SK-N-SH (cell line): ENCODE measurements around the gene RNF44. TPM values are rescaled to one million over a fixed set of nuclear protein-coding genes. Genes with fewer than 3 reads are reported as not detected.

ENCODE experiments used
- CTCF ChIA-PET: fragments of 300-600, 350-600 bp; formaldehyde crosslinking; extraction: SDS; loops from one replicate; lab custom pipeline; 2021; lab: Yijun Ruan, JAX
- POLR2A ChIA-PET: fragments of 350-600 bp; sonication (Branson Sonifier 250); formaldehyde crosslinking; extraction: SDS; loops from one replicate; lab custom pipeline; 2020; ENCODE audit warnings: antibody characterized with exemption, inconsistent platforms; lab: Yijun Ruan, JAX
- DNase-seq: peaks from one replicate; pipeline ENCODE4 v3.0.0; 2012
- H2AFZ ChIP-seq: fragments of 200-600 bp; sonication (generic); 2 replicates; pipeline ENCODE4 v1.8.1; 2016; ENCODE audit warnings: antibody characterized with exemption, mild to moderate bottlenecking, low read depth
- H3F3A ChIP-seq: fragments of 200-600 bp; sonication (generic); replicated peaks from 2 replicates; pipeline ENCODE3; 2016; ENCODE audit warnings: antibody characterized with exemption, mild to moderate bottlenecking; ENCODE audit not compliant: insufficient read depth
- H3K27ac ChIP-seq, 2 experiments: fragments of 200-500 bp in 1 of 2; fragments of 200-600 bp in 1 of 2; sonication (Bioruptor generic) in 1 of 2; sonication (generic), shearing (Covaris generic) in 1 of 2; 2 replicates each; pipeline versions ENCODE4 v1.5.1 to v1.6.1; 2014 to 2016; ENCODE audit warnings: low read depth in 2 of 2, inconsistent platforms in 1 of 2, low read length in 1 of 2, mild to moderate bottlenecking in 1 of 2, mixed read lengths in 1 of 2
- H3K27me3 ChIP-seq: fragments of 200-600 bp; sonication (generic), shearing (Covaris generic); 2 replicates; pipeline ENCODE4 v1.6.1; 2016; ENCODE audit warnings: mixed run types; ENCODE audit not compliant: insufficient read depth
- H3K36me3 ChIP-seq, 2 experiments: fragments of 200-500 bp in 1 of 2; fragments of 200-600 bp in 1 of 2; sonication (Bioruptor generic) in 1 of 2; sonication (generic) in 1 of 2; replicated peaks in 1 of 2; 2 replicates each; pipeline versions ENCODE3 to v1.5.1; 2014 to 2016; ENCODE audit warnings: low read length in 1 of 2, mild to moderate bottlenecking in 1 of 2; ENCODE audit not compliant: insufficient read depth in 2 of 2, control insufficient read depth in 1 of 2
- H3K4me1 ChIP-seq, 2 experiments: fragments of 200-500 bp in 1 of 2; fragments of 200-600 bp in 1 of 2; sonication (Bioruptor generic) in 1 of 2; sonication (generic), shearing (Covaris generic) in 1 of 2; 2 replicates each; pipeline versions ENCODE4 v1.5.1 to v1.6.1; 2014 to 2016; ENCODE audit warnings: low read depth in 1 of 2, low read length in 1 of 2, mixed run types in 1 of 2; ENCODE audit not compliant: insufficient read depth in 2 of 2, control insufficient read depth in 1 of 2
- H3K4me2 ChIP-seq: fragments of 200-600 bp; sonication (generic), shearing (Covaris generic); 2 replicates; pipeline ENCODE4 v1.6.1; 2017; ENCODE audit warnings: mixed run types
- H3K4me3 ChIP-seq, 2 experiments: fragments of 200-500 bp in 1 of 2; fragments of 200-600 bp in 1 of 2; sonication (Bioruptor generic) in 1 of 2; sonication (generic), shearing (Covaris generic) in 1 of 2; 2 replicates each; pipeline versions ENCODE4 v1.5.1 to v1.8.1; 2014 to 2016; ENCODE audit warnings: low read depth in 2 of 2, inconsistent platforms in 1 of 2, low read length in 1 of 2, mild to moderate bottlenecking in 1 of 2, mixed read lengths in 1 of 2, moderate library complexity in 1 of 2
- H3K79me2 ChIP-seq: fragments of 200-600 bp; sonication (generic); 2 replicates; pipeline ENCODE4 v1.8.1; 2017; ENCODE audit warnings: mild to moderate bottlenecking; ENCODE audit not compliant: insufficient read depth
- H3K9ac ChIP-seq: fragments of 200-600 bp; sonication (generic); 2 replicates; pipeline ENCODE4 v1.6.1; 2017; ENCODE audit warnings: mixed run types
- H3K9me2 ChIP-seq: fragments of 200-600 bp; sonication (generic); 2 replicates; pipeline ENCODE4 v1.6.1; 2017; ENCODE audit warnings: mixed run types
- H3K9me3 ChIP-seq: fragments of 200-600 bp; sonication (generic); 2 replicates; pipeline ENCODE4 v1.6.1; 2017; ENCODE audit warnings: mixed run types, mild to moderate bottlenecking, moderate library complexity
- H4K20me1 ChIP-seq: fragments of 200-600 bp; sonication (generic); 2 replicates; pipeline ENCODE4 v1.6.1; 2017; ENCODE audit warnings: mild to moderate bottlenecking, mixed run types; ENCODE audit not compliant: insufficient read depth
- ELF1 ChIP-seq: IDR thresholded peaks from 2 replicates; pipeline ENCODE4 v1.4.0; 2012
- FOSL2 ChIP-seq: IDR thresholded peaks from 2 replicates; pipeline ENCODE4 v1.4.0; 2012; ENCODE audit warnings: low read depth, mild to moderate bottlenecking, moderate library complexity, borderline replicate concordance
- FOXJ3 ChIP-seq: sonication (generic); formaldehyde crosslinking; IDR thresholded peaks from 2 replicates; pipeline ENCODE4 v1.5.1; 2020; ENCODE audit warnings: mild to moderate bottlenecking, missing genetic modification reagents
- FOXM1 ChIP-seq: IDR thresholded peaks from 2 replicates; pipeline ENCODE4 v1.4.0; 2012; ENCODE audit warnings: low read depth, mild to moderate bottlenecking
- GABPA ChIP-seq: IDR thresholded peaks from 2 replicates; pipeline ENCODE4 v1.4.0; 2012; ENCODE audit warnings: low read depth, mild to moderate bottlenecking
- JUND ChIP-seq: IDR thresholded peaks from 2 replicates; pipeline ENCODE4 v1.4.0; 2012
- NFIC ChIP-seq: IDR thresholded peaks from 2 replicates; pipeline ENCODE4 v1.4.0; 2012; ENCODE audit warnings: borderline replicate concordance
- RAD21 ChIP-seq: IDR thresholded peaks from 2 replicates; pipeline ENCODE4 v1.6.1; 2012; ENCODE audit warnings: mild to moderate bottlenecking, low read length
- RCOR1 ChIP-seq: fragments of 150-350 bp; IDR thresholded peaks from 2 replicates; pipeline ENCODE4 v1.6.1; 2017; ENCODE audit warnings: antibody characterized with exemption, low read length
- SMC3 ChIP-seq: IDR thresholded peaks from 2 replicates; pipeline ENCODE4 v1.6.1; 2012; ENCODE audit warnings: low read depth, low read length, improper control_type of control experiment
- YY1 ChIP-seq: IDR thresholded peaks from 2 replicates; pipeline ENCODE4 v1.4.0; 2012; ENCODE audit warnings: low read depth, mild to moderate bottlenecking
- WGBS: methylation state at CpG from one replicate; pipeline ENCODE4 v1.1.6; 2017; ENCODE audit warnings: low lambda C conversion rate; 5-methylcytosine and 5-hydroxymethylcytosine counted together
- polyA plus RNA-seq, 3 experiments: library from polyadenylated mRNA; depleted of rRNA; stranded (reverse); fragments of >200 nt; gene quantifications; 2 replicates each; pipeline ENCODE4 v1.2.3, GENCODE V29; 2012
- TF ChIP-seq, protein P1 (sequence below): IDR thresholded peaks from 2 replicates; pipeline ENCODE4 v1.4.0; 2012; ENCODE audit warnings: low read depth, borderline replicate concordance
- TF ChIP-seq, protein P2 (sequence below): fragments of 150-350 bp; IDR thresholded peaks from 2 replicates; pipeline ENCODE4 v1.6.1; 2017; ENCODE audit warnings: antibody characterized with exemption, low read length, low read depth, borderline replicate concordance
- TF ChIP-seq, protein P3 (sequence below): IDR thresholded peaks from 2 replicates; pipeline ENCODE4 v1.4.0; 2012; ENCODE audit warnings: low read depth, borderline replicate concordance
- TF ChIP-seq, protein P4 (sequence below): fragments of 200-600 bp; sonication (generic); IDR thresholded peaks from 2 replicates; pipeline ENCODE4 v1.6.1; 2017; ENCODE audit warnings: antibody characterized with exemption, mild to moderate bottlenecking, moderate library complexity
- TF ChIP-seq, protein P5 (sequence below): IDR thresholded peaks from 2 replicates; pipeline ENCODE4 v1.4.0; 2012; ENCODE audit warnings: low read depth
- TF ChIP-seq, protein P6 (sequence below): fragments of 150-350 bp; IDR thresholded peaks from 2 replicates; pipeline ENCODE4 v1.6.1; 2016; ENCODE audit warnings: mild to moderate bottlenecking, low read depth, low read length
- TF ChIP-seq, protein P7 (sequence below): IDR thresholded peaks from 2 replicates; pipeline ENCODE4; 2012

Gene RNF44
- polyA plus RNA-seq, 1 of the 3 experiments (the other 2 are of a cell fraction), result 17.9 TPM

DNA sequence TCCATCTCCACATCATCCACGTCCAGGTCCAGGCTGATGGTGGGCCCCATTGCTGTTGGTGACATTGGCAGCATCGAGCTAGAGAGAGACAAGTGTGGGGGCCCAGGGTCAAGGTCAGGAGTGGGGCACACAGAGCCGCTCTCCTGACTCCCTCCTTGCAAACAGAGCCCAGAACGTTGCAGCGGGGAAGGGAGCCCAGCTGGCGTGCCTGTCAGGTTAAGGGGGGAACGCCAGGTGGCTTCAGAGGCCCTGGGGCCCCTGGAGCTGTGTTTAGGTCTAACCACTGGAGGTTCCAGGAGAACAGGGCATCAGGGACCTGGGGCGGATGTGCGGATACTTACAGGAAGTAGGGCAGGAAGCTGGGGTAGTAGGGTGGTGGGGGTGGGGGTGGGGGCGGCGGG, 7.5 kb downstream of the RNF44 start:
- 94% methylated on average over 9 of the region's 11 CpGs for WGBS
- H3K27me3 ChIP-seq, result no peaks in the 10 kb centered on the region
- TF ChIP-seq, protein P1, sequence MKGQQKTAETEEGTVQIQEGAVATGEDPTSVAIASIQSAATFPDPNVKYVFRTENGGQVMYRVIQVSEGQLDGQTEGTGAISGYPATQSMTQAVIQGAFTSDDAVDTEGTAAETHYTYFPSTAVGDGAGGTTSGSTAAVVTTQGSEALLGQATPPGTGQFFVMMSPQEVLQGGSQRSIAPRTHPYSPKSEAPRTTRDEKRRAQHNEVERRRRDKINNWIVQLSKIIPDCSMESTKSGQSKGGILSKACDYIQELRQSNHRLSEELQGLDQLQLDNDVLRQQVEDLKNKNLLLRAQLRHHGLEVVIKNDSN, result no peak
- TF ChIP-seq, protein P2, sequence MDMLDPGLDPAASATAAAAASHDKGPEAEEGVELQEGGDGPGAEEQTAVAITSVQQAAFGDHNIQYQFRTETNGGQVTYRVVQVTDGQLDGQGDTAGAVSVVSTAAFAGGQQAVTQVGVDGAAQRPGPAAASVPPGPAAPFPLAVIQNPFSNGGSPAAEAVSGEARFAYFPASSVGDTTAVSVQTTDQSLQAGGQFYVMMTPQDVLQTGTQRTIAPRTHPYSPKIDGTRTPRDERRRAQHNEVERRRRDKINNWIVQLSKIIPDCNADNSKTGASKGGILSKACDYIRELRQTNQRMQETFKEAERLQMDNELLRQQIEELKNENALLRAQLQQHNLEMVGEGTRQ, result no peak
- TF ChIP-seq FOXJ3 (CRISPR knock-in tag), result no peak
- TF ChIP-seq RAD21, result no peak
- TF ChIP-seq, protein P3, sequence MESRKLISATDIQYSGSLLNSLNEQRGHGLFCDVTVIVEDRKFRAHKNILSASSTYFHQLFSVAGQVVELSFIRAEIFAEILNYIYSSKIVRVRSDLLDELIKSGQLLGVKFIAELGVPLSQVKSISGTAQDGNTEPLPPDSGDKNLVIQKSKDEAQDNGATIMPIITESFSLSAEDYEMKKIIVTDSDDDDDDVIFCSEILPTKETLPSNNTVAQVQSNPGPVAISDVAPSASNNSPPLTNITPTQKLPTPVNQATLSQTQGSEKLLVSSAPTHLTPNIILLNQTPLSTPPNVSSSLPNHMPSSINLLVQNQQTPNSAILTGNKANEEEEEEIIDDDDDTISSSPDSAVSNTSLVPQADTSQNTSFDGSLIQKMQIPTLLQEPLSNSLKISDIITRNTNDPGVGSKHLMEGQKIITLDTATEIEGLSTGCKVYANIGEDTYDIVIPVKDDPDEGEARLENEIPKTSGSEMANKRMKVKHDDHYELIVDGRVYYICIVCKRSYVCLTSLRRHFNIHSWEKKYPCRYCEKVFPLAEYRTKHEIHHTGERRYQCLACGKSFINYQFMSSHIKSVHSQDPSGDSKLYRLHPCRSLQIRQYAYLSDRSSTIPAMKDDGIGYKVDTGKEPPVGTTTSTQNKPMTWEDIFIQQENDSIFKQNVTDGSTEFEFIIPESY, result no peak
- TF ChIP-seq, protein P4, sequence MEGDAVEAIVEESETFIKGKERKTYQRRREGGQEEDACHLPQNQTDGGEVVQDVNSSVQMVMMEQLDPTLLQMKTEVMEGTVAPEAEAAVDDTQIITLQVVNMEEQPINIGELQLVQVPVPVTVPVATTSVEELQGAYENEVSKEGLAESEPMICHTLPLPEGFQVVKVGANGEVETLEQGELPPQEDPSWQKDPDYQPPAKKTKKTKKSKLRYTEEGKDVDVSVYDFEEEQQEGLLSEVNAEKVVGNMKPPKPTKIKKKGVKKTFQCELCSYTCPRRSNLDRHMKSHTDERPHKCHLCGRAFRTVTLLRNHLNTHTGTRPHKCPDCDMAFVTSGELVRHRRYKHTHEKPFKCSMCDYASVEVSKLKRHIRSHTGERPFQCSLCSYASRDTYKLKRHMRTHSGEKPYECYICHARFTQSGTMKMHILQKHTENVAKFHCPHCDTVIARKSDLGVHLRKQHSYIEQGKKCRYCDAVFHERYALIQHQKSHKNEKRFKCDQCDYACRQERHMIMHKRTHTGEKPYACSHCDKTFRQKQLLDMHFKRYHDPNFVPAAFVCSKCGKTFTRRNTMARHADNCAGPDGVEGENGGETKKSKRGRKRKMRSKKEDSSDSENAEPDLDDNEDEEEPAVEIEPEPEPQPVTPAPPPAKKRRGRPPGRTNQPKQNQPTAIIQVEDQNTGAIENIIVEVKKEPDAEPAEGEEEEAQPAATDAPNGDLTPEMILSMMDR, result no peak
- TF ChIP-seq FOXM1, result no peak
- TF ChIP-seq, protein P5, sequence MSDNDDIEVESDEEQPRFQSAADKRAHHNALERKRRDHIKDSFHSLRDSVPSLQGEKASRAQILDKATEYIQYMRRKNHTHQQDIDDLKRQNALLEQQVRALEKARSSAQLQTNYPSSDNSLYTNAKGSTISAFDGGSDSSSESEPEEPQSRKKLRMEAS, result no peak
- TF ChIP-seq SMC3, result no peak
- no peak for TF ChIP-seq ELF1
- no peak for TF ChIP-seq YY1
- no peak for TF ChIP-seq NFIC
- no peak for TF ChIP-seq JUND
- no peak for TF ChIP-seq FOSL2
- TF ChIP-seq, protein P6, sequence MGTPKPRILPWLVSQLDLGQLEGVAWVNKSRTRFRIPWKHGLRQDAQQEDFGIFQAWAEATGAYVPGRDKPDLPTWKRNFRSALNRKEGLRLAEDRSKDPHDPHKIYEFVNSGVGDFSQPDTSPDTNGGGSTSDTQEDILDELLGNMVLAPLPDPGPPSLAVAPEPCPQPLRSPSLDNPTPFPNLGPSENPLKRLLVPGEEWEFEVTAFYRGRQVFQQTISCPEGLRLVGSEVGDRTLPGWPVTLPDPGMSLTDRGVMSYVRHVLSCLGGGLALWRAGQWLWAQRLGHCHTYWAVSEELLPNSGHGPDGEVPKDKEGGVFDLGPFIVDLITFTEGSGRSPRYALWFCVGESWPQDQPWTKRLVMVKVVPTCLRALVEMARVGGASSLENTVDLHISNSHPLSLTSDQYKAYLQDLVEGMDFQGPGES, result no peak
- TF ChIP-seq GABPA, result no peak
- TF ChIP-seq RCOR1, result no peak
- TF ChIP-seq, protein P7, sequence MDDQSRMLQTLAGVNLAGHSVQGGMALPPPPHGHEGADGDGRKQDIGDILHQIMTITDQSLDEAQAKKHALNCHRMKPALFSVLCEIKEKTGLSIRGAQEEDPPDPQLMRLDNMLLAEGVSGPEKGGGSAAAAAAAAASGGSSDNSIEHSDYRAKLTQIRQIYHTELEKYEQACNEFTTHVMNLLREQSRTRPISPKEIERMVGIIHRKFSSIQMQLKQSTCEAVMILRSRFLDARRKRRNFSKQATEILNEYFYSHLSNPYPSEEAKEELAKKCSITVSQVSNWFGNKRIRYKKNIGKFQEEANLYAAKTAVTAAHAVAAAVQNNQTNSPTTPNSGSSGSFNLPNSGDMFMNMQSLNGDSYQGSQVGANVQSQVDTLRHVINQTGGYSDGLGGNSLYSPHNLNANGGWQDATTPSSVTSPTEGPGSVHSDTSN, result no peak
- TF ChIP-seq, all 33 proteins: peak for 0
- H3K36me3 ChIP-seq, result peaks cover 5 to 51% of the 10 kb centered on the region in 2 experiments
- no peak overlapping the region for H3K4me2 ChIP-seq
- H3K79me2 ChIP-seq, result peaks cover 37% of the 10 kb centered on the region
- no peaks in the 10 kb centered on the region for H3F3A ChIP-seq
- peaks cover 13 to 41% of the 10 kb centered on the region in 2 experiments; a peak in 3 of 4 replicates for H3K4me1 ChIP-seq
- ChIA-PET POLR2A (interaction anchor here (0.6 kb wide), 1 partner anchor 93 kb away, joined by 5 read pairs; no protein-coding TSS in a partner anchor), CTCF (interaction anchor here (2.5 to 3.4 kb wide), 2 partner anchors 14 to 82 kb away, joined by 12 read pairs; partner anchors contain the start of gene FAF2)
- H3K27ac ChIP-seq, result no peak overlapping the region
- no peaks in the 10 kb centered on the region for H3K9me3 ChIP-seq
- H2AFZ ChIP-seq, result no peak overlapping the region
- no peaks in the 10 kb centered on the region for H3K9me2 ChIP-seq
- H3K4me3 ChIP-seq, result no peak overlapping the region
- peaks cover 39% of the 10 kb centered on the region for H4K20me1 ChIP-seq
- no peak overlapping the region for H3K9ac ChIP-seq
- DNase-seq, result no peak
